Stimulated activated CD4-positive, alpha-beta T cell treated with anti-CD3 and anti-CD28 coated beads, Interleukin-1b, Interleukin-23, amount 100 ng/mL, for 4 hours (primary cell): ENCODE results near the gene SLC5A11.
"Not testable (repeated sequence)": the region's sequence is repeated elsewhere in the genome, so short reads cannot be mapped to it uniquely, and the experiment has no call there.

Experiments used
- DNase-seq, 2 donors: peaks; one replicate each; pipeline ENCODE4 v3.0.0-alpha.2; 2020; ENCODE audit warnings: low read depth in 2 of 2

Gene SLC5A11

GRCh38 chr16:24834459-24835335 is 11.1 kb upstream of the SLC5A11 start:
- DNase-seq: no peak

GRCh38 chr16:24836836-24837235 is 8.9 kb upstream of the SLC5A11 start:
- no peak for DNase-seq

- DNase-seq: no peak
Observed at GRCh38 chr16:24837969-24838368, 7.8 kb upstream of the SLC5A11 start.

DNA sequence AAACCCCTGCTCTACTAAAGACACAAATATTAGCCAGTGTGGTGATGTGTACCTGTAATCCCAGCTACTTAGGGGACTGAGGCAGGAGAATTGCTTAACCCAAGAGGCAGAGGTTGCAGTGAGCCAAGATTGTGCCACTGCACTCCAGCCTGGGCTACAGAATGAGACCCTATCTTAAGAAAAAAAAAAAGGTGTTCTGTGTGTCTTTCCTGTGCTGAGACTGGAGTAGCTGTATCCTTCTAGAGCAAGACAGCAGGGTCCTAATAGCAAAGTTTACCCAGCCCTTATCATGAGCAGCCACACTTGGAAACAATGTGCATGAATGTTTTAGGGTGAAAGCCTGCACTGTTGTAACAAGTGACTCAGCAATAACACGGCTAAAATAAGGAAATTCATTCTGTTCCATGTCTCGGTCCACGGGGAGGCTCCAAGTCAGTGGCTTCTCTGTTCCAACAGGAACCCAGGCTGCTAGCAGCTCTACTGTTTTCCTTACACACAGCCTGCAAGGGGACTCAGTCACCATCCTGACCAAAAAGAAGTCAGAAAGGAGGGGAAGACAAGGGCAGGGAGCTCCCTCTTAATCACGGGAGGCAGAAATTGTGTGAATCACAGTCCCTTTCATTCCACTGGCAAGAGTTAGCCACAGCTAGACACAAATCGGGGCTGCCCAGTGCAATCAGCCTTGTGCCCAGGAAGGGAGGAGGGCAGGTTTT is 7.1 kb upstream of the SLC5A11 start:
- DNase-seq: no peak

DNA sequence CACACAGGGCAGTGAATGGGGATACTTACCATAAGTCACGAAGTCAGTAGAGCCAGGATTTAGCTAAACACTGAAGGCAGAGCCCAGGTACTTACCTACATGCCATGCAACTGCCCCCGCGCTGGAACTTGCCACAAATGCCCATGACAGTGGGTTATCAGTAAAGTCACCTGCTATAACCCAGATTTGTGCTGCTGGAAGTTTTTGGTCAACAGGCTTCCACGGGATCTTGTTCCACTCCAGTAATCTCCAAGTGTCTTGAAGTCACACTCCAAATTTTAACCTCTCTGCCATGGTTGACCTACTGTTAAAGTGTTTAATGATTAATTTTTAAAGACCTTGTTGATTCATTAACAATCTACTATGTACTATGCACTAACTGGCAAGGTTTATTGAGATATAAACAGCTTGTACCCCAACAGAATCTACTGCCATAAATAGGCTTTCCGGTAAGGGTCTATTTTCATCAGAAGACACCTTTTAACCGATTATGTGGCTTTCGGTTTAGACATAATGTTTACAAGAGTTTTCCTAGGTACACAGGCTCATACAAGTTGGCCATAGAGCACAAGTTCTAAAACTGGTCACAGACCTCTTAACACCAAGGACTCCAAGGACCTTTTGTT is 6.3 kb upstream of the SLC5A11 start:
- no peak for DNase-seq

DNA sequence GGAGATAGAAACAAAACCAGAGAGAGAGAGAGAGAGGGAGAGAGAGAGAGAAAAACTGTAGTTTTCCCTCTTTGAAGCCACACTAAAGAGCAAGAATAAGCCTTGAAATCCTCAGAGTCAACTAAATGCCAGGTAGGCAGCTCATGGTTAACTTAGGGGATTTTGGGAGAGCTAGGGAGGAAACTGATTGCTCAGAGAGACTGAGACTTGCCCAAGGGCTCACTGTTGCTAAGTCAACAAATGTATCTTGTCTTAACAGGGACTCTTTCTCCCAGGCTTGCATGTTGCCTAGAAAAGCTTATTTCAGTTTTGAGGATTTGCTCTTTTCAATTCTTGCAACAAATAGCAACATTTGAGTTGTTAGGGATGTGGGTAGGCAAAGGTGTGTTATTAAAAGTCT is 4.5 kb upstream of the SLC5A11 start:
- DNase-seq: no peak

DNA sequence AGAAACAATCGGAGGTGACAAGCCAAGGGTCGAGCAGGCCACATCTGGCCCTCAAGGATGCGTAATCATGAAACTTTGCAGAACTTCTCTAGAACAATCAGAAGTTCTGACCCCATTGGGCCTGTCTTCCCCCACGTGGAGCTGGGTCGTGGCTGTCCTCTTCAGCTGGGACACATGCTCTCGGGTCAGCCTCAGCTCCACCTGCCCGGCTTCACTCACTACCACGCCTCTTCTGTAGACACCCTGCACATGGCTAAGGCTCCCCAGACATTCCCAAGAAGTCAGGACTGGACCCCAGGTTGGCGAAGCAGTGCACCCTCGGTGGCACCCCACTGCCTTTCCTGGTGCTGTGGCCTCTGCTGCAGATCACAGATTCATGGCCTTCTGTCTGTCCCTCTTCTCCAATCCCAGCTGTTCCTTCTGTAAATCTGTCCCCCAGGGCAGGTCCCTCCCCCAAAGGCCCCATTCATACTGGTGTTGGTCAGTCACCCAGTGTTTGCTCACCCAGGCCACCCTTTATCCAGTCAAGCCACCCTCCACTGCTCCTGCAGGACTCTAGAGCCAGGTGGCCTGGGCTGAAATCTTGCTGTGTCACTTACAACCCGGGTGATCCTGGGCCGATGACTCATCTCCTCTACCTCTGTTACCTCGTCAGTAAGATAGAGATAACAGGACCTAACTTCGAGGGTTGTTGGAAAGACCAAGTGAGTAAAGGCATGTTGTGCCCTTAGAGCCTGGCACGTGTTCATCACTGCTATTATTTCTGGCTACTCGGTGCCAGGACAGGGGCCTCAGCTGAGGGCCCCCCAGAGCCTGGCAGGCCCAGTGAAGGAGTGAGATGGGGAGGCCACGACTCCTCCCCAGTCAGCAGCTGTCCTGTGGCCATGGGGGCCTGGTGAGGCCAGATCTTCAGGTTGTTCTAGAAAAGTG is 1.4 kb upstream of the SLC5A11 start:
- no peak for DNase-seq

GRCh38 chr16:24845031-24845365 is 765 bp upstream of the SLC5A11 start:
- DNase-seq: not testable (repeated sequence)

DNA sequence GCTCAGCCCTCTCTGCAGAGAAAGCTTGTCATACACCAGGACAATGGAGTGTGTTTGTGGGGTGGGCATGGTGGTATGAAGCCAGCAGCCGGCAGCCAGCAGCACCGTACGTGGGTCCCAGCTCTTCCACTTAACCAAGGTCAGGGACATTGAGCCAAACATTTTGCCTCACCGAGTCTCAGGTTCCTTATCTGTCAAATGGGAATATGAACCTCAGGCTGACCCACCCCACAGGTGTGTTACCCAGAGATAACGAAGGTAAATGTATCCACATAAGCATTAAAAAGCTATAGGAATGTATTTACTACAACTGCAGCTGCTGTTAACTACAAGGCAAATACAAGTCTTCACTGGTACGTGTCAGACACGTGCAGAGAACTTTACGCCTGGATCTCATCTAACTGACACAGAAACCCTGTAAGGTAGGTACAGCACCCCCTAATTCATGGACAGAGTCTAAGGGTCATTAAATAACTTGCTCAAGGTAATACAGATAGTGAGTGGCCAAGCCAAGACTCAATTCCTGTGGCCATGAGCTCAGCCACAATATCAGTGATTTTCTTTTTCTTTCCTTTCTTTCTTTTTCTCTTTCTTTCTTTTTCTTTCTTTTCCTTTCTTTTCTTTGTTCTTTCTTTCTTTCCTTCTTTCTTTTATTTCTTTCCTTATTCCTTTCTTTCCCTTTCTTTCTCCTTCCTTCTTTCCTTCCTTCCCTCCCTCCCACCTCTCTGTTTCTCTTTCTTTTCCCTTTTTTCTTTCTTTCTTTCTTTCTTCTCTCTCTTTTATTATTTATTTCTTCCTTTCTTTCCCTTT is 990 bp downstream of the SLC5A11 start:
- no peak for DNase-seq

- no peak for DNase-seq
Observed at GRCh38 chr16:24847358-24847664, 1.5 kb downstream of the SLC5A11 start.

- DNase-seq: no peak
Observed at GRCh38 chr16:24848065-24848464, 2.3 kb downstream of the SLC5A11 start.

DNA sequence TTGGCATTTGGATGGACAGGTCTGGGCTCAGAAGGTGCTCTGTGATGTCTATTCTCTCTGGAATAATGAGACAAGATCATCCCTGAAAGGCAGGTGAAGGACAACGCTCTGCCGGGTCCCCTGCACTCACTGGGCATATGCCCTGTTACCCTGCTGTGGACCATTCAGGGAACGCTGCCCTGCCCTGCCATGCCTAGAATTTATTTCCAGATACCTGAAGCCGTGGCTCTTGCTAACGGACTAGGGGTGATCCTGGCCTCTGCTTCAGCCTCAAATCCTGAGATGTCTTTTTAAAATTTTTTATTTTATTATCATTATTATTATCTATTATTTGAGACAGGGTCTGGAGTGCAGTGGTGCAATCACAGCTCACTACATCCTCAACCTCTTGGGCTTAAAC is 3.9 kb downstream of the SLC5A11 start:
- no peak for DNase-seq

DNA sequence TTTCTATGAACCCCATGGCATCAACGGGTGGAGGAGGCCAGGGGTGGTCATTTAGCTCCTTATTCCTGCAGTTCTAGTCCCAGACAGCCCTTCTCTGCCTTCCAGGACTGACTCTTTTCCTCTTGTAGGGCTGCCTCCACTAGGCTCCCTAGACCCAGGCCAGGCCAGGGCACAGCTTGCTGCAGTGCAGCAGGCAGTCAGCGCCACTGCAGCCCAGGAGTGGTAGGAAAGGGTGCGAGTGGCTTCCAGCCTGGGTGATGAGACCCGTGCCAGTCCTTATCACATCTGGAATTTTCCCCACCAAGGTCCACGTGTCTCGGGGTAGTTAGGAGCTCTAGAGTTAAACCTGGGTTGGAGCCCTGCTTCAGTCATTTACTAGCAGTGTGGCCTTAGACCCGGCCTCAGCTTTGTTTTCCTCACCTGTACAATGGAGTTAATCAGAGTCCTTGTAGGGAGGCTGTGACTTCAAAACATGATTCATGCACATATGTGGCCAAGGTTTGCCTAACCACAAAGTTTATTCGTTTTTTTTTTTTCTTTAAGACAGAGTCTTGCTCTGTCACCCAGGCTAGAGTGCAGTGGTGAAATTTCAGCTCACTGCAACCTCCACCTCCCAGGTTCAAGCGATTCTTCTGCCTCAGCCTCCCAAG is 4.7 kb downstream of the SLC5A11 start:
- DNase-seq: no peak

GRCh38 chr16:24851700-24852099 is 5.9 kb downstream of the SLC5A11 start:
- DNase-seq: no peak

- no peak for DNase-seq
Observed at GRCh38 chr16:24852281-24852721, 6.5 kb downstream of the SLC5A11 start.

GRCh38 chr16:24853169-24853824 is 7.5 kb downstream of the SLC5A11 start:
- DNase-seq: no peak

DNA sequence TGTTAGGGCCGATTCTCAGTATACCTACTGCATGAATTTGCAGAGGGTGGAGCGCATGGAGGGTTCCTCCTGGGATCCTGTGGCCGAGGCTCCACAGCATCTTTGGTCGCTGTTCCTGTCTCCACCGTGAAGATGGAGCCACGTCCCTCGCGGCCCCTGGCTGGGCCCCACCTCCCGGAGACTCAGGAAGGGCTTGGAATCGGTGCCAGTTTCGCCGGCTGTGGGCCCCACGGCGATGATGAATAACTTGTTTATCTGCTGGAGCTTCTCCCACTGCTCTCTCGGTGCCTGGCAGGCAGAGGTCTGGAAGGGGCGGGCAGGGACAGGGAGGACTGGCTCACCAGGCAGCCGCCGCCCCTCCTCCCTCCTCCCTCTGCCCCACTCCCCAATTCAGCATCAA is 8.1 kb downstream of the SLC5A11 start:
- no peak for DNase-seq

DNA sequence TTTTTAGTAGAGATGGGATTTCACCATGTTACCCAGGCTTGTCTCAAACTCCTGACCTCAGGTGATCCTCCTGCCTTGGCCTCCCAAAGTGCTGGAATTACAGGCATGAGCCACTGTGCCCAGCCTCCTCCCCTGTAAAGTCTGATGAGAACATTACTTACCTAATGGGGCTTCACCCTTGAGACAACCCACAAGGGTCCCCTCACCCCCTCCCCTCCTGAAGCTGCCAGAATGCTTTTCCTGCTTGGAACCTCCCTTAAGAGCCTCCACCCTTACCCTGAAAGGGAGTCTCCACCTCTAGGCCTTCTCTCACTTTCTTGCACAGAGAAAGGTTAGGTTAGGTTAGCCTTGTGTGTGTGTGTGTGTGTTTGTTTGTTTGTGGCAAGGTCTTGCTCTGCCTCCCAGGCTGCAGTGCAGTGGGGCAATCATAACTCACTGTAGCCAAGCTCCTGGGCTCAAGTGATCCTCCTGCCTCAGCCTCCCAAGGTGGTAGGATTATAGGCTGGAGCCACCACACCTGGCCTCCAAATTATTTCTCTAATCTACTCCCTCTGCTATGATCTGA is 8.9 kb downstream of the SLC5A11 start:
- DNase-seq: no peak

DNA sequence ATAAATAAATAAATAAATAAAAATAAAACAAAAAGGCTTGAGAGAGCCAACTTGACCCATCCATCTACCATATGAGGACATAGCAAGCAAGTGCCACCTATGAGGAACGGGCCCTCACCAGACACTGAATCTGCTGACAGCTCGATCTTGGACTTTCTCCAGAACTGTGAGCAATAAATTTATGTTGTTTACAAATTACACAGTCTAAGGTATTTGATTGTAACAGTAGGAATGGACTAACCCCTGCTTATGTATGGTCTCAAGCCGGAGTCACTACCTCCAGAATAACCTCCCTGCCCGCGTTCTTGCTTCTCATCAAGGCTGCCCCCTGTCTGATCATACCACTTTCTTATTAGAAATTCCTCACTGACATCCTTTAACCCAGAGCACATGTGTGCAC is 9.9 kb downstream of the SLC5A11 start:
- no peak for DNase-seq

- DNase-seq: not testable (repeated sequence)
Observed at GRCh38 chr16:24856871-24857270, 11.1 kb downstream of the SLC5A11 start.
